Endometrium (tissue), 2 donors: ENCODE results near the gene BRD2.

Experiments used
- FAIRE-seq: peaks from 2 replicates; lab custom pipeline; 2012; peaks lifted over from hg19 to GRCh38; lab: Jason Lieb, UNC
- donor health status: control.
- donor health status: control.

BRD2 gene

DNA sequence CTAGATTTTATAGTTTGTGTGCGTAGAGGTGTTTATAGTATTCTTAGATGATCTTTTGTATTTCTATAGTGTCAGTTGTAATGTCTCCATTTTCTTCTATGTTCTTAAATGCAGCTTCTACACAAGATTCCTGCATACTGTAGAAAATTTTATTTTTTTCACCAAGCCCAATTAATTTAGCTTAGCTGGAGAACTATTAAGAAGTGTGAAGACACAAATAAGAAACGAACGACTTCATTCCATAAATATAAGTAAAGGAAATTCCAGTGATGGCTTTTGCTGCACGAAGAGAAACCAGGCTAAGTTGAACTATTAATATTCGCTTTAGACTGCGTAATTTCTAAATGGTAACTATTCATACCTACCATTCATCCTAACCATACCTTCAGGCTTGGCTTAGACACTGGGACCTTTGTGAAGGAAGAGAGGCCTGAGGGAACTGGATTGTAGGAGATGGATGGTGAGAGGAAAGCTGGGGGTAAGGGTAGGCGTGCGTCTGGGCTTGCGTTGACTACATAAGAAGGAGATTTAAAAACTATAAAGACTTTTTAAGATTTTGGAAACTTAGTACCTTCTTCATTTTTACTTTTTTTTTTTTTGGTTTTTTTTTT is 25.1 kb downstream of the BRD2 start:
- FAIRE-seq: no peak

DNA sequence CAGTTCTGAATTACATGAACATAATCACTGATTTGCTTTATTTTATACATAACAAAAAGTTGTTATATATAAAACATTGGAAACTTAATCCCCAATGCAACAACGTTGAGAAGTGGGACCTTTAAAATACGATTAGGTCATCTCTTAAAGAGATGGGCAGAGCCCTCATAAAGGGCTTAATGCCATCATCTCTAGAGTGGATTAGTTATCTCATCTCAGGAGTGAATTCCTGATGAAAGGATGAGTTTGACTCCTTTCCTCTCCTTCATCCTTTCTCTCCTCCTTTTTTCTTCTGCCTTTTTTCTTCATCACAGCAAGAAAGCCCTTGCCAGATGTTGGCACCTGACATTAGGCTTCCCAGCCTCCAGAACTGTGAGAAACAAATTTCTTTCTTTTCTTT is 27.1 kb downstream of the BRD2 start:
- FAIRE-seq: no peak

DNA sequence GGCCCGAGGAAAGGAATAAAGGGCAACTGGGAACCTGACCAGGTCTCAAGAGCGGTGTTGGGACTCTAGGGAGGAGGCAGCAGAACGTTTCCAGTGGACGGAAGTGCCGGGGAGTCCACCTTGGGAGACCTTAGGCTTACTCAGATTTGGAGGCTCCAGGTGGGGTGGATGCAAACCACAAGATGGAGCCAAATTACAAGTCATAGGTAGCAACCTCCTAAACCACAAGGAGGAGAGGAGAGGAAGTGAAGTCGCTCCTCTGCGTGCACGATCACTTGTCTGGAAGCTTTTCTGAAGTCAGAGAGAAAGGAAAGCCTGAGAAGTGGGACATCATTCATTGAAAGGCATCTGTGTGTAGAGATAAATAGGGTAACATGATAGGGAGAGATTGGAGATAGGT is 31.7 kb downstream of the BRD2 start:
- FAIRE-seq: no peak

DNA sequence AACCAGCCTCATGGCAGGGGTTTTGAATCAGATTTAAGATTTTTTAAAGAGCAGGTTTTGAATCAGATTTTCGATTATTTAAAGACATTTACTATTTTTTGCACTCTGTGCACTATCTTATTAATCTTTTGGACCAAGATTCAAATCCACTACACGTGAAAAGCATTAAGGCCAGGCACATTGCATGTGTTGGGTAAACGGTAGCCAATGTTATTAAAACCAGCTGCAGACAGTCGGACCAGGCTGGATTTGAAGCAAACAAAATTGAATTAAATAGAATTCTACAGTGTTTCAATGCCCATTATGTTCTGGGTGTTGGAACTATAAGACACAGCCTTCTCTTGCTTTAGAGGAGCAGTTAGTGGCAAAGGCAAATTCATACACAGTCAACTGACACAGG is 33.3 kb downstream of the BRD2 start:
- FAIRE-seq: no peak

DNA sequence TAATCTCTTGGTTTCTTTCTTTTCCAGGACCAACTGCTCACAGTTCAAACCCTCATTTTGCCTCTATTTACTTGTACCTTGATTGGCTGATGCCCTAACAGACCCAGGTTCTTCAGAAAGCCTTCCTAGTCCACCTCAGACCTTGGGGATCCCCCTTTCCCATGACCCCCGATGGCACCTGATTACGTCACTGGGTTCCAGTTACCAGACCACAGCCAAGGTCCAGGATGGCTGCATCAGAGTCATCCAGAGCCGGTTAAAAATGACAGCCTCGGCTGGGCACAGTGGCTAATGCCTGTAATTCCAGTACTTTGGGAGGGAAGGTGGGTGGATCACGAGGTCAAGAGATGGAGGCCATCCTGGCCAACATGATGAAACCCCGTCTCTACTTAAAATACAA is 36.5 kb downstream of the BRD2 start:
- no peak for FAIRE-seq

DNA sequence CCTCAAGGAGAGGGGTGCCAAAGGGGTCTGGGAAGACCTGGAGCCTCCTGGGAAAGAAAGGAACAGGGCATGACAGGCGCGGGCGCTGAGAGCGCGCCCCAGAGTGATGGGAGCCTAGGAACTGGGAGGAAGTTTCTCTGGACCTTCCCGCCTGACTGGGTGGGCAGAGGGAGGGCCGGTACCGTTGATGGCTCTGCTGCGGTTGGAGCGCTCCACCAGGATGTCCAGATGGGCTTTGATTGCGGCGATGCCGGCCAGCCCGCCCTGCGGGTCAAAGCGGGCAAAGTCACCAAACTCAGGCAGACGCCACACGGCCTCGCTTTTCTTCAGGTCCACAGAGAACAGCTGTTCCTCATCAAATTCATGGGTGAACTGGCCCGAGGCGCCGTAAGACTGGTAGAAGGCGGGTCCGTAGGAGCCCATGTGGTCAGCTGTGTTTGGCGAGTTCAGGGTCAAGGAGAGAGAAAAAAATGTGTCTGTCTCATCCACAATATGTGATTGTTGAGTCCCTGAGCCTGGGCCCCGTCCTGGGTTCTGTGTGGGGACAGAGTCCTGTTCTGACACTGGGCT is 39.5 kb downstream of the BRD2 start:
- no peak for FAIRE-seq

DNA sequence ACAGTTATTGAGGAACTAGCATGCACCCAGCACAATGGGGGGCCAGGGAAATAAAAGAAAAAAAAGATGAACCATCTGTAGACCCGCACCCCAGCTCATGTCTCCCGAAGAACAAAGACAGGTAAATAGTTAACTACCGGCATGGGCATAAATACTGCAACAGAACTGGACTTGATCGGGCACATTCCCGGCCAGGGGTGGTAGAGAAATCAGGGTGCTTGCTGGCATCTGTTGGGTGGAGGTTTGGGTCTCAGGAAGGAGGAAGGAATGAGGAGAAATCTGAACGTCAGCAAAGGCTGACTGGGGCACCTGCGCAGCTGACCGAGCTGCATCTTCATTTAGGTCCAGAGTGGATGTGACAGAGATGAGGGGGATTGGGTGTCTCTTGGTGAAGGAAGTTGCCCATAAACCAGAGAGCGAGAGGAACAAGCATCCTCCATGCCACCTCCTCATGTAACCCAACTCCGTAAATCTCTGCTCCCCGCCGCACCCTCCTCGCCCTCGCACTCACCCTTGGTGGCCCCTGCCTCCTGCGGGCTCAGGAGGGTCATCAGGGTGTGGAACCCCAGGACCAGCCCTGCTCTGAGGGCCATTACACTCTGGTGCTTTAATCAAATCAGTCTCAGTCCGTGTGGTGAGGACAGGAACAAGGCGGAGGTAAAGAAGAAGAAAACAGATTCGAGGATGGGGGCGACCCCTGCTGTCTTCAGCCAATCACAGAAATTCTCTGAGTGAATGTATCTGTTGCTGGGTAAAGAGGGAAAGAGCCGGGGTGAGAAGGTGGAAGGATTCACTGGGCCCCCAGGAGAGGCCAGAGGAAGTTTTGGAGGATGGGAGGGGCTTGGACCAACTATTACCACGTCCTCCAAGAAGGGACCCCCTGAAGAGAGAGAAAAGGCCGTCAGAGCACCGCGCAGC is 40.8 kb downstream of the BRD2 start, which contains the start of gene HLA-DOA:
HLA-DOA (minus strand) TSS at position 648 of the 918 bp plus-strand sequence.
- FAIRE-seq: no peak

DNA sequence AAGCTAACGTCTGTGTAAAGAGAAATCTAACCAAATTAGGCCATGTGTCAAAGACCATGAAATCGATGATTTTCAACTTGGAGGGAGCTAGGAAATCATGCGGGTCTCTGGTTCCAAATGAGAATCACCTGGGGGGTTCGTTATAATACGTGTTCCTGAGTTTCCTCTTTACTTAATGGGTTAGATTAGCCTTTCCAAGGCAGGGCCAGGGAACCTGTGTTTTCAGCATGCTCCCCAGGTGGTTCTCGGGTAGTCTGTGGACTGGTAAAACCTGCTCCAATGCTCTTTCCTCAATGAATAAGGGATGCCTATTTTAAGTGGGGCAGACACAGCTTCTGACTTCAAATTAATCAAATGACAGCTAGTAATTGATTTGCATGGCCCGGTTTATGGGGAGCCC is 42.0 kb downstream of the BRD2 start:
- FAIRE-seq: no peak

DNA sequence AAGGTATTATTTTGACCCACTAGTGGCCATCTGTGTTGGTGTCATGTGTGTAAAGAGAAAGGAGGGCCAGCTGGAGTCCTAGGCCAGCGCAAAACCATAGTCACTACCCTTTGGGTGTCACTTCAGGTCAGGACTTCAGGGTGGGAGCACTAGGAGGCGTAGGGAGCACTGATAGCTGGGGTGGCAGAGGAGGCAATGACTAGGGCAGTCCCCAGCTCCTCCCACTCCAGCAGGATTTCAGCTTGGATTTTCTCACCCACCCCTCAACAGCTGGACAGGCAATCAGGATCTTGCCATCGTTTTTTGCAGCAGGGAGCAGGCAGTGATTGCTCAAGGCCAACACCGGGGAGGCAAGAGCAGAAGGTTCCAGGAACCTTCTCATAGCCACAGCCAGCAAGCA is 45.2 kb downstream of the BRD2 start:
- no peak for FAIRE-seq

DNA sequence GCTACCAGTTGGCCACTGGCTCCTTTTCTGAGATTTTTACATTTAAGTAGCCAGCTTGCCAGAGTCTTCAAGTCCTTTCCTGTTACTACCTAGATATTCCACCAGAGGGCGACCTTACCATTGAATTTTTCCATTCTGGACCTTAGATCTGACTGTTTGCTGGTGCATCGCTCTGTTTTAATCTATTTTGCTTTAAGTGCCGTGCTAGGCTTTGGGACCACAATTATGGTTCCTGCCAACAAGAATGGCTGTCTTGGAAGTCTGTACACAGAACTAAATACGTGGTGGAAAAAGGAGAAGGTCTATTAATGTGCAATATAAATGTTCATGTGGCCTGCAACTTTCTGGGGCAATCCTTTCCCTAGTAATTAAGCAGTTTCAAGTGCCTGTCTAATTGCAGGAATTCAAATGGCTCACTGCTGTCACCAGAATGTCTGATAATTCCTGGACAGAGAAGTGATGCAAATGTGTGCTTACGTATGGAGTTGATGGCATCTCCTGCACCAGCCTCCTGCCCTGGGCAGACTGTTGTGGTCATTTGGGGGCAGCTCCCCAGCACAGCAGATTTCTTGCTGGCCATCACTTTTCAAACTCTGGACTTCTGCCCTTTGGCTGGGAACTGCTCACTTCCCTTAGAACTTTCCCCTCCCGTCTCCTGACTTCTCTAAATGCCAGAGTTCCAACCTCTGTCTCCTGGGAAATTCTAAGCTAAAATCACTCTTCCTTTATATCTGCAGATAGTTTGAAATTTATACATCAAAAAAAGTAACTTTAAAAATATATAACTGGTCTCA is 46.6 kb downstream of the BRD2 start:
- FAIRE-seq: peak; percentile 63

DNA sequence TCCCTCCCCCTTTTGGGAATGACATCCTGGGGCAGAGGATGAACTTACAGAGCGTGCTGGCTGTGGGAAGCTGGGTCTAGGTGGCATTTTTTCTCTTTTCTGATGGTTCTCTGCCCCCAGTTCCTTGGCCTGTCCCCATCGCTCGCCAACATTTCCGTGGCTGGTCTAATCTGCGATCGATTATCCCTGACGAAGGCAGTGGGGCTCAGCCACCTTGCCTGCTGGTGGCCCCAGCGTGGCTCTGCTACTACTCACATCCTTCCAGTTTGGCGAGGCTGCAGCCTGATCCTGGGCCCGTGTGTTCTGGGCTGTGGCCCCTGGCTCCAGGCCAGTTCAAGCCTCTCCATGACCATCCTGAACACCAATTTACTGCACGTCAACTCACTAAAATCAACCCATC is 47.4 kb downstream of the BRD2 start:
- no peak for FAIRE-seq

DNA sequence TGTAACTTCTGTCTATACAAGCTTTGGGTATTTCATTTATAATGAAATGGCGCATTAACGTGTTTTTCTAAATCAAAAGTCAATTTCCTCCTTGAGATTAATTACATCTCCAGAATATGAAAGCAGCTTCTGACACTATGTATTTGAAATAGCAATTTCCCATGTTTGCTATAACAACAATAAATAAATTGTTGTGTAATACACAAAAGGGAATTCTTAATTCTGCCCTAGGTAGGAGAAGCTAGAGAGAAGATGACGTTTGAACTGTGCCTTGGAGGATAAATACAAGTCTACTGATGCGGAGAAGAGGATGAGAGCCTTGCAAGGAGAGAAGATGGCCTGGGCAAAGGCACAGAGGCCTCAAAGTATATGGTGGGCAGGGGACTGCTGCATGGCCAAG is 48.6 kb downstream of the BRD2 start:
- no peak for FAIRE-seq

DNA sequence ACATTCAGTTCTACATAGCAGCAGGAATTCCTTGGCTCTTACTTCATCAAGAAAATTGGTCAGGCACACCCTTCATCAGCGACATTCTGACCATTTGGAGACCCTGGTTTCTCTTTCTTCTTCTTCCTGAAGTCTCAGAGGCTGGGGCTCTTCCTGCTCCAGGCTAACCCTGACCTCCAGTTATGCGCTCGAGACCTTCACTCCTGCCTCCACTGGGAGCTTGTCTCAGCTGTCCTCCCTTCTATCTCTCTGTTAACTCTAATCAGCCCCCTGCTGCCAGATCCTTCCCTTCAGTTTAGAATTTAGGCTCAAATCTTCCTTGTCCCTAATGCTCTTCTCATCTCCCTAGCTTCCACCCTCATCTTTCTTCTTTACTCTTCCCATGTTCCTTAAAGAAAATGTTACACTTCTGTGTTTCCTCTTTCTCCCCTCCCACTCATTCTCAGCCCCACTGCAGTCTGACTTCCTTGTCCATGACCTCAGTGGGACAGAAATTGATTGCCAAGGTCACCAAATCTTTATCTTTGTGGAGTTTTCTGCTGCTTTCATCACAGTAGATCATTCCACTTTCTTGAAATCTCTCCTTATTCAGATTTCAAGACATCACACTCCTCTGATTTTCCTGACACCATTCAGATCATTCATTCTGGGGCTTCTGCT is 49.4 kb downstream of the BRD2 start:
- no peak for FAIRE-seq

DNA sequence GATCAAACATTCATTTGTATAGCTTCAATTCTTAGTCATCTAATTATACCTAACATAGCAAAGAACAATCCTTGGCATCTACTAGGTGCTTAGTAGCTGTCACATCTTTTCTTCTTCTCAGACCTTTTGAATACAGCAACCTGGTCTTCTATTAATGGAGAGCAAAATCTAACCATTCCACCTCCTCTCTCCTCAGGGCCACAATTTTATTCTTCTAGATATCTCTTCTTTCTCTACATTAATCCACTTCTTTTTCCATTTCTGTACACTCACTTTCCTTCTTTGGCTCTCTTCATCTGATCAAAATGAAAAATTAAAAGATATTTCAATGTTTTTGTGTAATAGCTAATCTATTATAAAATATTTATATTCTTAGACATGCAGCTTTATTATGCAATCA is 50.0 kb downstream of the BRD2 start:
- no peak for FAIRE-seq

DNA sequence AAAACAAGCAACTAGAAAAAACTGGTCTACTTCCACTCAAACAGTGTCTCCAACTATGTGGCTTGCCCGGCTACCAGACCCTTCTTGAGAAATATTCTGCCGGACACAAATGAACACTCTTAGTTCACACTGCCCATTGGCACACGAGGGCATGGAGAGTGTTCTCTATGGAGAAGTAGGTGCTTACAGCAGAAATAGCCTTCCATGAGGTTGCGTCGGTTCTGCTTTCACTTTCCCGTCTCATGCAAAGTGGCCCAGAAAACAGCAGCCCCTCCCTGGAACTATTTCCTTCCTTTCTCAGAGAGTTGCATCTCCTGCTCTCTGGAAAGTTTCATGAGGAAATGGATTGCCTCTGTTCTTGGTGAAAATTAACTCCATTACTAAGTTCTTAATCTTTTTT is 50.5 kb downstream of the BRD2 start:
- peak; percentile 45 for FAIRE-seq

DNA sequence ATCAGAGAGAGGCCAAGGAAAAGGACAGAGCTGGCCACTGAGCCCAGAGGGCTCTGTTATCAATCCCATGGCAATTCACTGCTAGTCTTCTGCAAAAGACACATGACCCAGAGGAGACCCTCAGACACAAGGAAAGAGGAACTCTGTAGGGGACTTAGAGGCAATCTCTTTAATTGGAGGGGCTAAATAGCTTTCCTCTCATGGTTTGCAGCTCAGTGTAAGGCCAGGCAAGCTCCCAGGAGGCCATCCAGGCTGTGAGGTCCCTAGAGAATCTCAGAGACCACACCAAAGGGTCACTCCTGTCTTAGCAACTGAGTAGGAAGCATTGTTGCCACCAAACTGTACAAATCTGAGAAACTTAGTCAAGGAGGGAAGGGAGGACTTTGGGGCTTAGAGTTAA is 51.0 kb downstream of the BRD2 start:
- no peak for FAIRE-seq

DNA sequence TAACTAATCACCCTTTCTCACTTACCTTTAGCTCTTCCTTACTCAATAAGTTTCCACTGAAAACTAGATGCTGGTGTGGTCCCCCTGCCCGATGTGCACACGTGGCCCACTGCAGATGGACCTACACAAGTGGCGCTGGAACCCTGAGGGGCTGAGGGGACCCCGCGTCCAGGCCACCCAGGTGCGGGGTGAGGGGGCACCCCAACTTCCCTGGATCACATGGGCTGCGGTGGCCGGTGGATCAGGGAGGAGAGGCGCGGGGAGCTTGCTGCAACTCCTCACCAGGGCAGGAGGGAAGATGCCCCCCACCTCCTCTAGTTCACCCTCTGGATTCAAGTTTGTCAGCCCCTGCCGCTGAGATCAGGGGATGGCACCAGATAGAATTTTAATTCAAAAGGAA is 53.5 kb downstream of the BRD2 start:
- no peak for FAIRE-seq

DNA sequence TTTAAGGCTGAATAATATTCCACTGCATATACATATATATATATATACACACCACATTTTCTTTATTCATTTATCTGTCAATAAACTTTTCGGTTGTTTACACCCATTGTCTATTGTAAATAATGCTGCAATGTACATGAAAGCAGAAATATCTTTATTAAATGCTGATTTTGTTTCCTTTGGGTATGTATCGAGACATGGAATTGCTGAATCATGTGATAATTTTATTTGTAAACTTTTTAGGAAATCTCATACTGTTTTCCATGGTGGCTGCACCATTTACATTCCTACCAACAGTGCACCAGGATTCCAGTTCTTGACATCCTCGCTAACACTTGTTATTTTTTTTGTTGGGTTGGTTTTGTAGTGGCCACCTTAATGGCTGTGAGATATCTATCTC is 55.1 kb downstream of the BRD2 start:
- no peak for FAIRE-seq

DNA sequence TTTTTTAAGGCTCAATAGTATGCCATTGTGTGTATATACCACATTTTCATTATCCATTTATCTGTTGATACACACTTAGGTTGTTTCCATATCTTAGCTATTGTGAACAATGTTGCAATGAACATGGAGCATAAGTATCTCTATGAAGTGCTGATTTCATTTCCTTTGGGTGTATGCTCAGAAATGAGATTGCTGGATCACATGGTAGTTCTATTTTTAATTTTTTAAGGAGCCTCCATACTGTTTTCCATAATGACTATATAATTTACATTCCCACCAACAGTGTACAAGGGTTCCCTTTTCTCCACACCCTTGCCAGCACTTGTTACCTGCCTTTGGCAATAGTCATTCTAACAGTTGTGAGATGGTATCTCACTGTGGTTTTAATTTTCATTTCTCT is 56.1 kb downstream of the BRD2 start:
- FAIRE-seq: no peak

DNA sequence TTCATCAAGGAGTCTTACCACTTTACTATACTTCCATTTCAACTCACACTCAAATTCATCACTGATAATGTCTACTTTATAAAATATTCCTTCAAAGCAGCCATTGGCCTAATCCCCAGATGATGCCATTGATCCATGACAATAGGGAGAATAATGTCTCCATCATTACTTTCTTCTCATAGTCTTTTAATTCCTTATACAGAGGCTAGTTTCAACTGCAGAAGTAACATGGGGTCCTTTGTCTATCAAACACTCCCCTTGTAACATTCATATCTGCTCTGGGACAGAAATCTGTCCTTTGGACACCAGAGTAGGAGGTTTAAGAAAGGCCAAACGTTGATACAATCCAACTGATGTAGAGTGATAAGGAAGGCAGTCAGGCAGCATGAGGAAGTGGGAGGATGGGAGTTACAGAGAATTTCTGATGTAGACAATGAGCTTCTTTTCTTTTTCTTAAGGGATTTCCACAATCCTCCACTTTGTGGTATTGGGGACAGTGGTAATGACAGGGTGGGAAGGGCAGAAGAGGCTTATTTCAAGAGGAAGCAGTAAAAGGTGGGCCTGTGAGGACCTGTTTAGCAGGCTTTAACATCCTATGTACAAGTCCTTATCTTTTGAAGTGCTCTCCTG is 59.9 kb downstream of the BRD2 start:
- FAIRE-seq: no peak

DNA sequence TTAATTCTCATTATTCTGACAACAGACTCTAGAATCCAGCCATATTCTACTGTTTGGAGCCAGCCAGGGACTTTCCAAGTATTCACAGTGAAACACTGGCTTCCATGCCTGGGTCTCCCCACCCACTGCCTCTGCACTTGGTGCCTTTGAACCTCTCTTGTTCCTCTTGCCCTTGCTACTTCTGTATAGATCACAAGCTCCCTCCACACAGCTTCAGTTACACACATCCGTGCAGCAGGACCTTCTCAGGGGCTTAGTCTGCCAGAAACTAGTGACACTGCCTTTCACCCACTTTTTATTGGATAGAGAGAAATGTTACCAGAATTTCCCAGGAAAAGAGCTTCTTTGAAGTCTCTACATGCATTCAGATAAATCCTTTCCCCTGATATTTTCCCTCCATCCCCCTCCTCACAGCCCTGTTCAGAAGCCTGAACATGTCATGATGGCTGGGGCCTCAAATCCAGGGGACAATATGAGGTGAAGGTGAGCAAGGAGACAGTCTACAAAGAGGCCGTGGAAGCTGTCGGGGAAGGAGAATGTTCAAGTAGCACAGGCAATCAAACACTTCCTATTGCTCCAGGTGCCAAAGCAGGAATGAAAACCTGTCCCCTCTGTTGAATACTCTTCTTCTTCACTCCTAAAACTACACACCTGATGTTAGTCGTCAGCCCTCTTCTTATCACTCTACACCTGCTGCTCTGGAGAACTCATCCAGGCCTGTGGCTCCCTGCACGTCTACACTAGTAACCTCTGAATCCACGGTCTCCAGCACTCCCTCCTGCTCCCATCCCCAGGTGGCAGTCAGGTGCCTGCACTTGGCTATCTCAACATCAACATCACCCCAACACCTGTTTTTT is 61.2 kb downstream of the BRD2 start:
- FAIRE-seq: no peak
